Middle frontal gyrus (tissue), 1 donor: ENCODE data around the gene SMIM38.
"Not testable (repeated sequence)": the region's sequence is repeated elsewhere in the genome, so short reads cannot be mapped to it uniquely, and the experiment has no call there.

ENCODE experiments used
- DNase-seq: peaks from one replicate; pipeline ENCODE4 v3.0.0-alpha.2; 2015; ENCODE audit warnings: low spot score; ENCODE audit errors: extremely low spot score

SMIM38 gene

DNA sequence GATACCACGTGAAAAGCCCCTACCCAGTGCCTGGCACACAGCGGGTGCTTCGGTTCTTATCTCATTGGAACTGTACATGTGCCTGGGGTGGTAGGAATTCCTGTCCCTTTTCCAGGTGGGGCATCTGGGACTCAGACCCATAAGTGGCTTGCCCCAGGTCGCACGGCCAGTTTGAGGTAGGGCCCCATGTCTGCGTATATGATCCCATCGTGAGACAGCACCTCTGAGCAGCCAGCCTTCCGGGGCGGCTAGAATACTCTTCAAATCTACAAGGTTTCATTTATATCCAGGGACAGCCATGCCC is 33.5 kb upstream of the SMIM38 start:
- no peak for DNase-seq

- DNase-seq, result no peak
Measured at GRCh38 chr11:69122630-69123431, 32.9 kb upstream of the SMIM38 start.

GRCh38 chr11:69123593-69124545 is 31.9 kb upstream of the SMIM38 start:
- DNase-seq, result no peak

DNA sequence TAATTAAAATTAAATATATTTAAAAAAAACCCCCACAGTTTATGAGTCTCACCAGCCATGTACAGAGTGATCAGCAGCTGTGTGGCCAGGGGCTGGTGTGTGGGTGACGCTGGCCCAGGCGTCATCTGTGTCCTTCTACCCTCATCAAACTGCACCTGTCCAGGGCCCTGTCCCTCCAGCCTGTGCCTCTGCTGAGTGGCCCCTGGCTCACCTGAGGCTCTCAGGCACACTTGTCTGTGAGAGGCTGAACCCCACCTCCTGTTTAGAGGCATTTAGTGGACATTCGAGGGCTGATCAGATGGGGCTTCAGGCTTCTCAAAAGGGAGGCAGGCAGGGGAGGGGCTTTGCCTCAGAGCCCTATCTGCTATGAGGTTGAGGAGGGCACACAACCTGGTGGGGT is 29.9 kb upstream of the SMIM38 start:
- no peak for DNase-seq

DNA sequence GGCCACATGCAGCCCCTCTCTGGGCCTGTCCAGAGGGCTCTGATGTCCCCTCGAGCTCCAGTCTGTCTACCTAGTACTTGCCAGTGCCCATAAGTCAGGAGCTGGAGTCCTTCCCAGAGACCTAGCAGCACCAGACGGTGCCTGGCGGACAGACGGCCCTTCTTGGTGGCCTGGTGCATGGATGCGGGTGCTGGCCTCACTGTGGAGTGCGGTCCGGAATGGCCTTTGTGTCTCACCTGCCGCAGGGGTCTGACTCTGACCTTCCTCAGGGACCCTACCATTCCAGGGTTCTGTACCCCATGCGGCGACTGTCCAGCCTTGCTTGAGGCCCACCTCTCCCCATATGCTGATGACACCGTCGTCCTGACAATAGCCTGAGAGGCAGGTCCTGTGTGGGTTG is 29.4 kb upstream of the SMIM38 start:
- DNase-seq, result no peak

DNA sequence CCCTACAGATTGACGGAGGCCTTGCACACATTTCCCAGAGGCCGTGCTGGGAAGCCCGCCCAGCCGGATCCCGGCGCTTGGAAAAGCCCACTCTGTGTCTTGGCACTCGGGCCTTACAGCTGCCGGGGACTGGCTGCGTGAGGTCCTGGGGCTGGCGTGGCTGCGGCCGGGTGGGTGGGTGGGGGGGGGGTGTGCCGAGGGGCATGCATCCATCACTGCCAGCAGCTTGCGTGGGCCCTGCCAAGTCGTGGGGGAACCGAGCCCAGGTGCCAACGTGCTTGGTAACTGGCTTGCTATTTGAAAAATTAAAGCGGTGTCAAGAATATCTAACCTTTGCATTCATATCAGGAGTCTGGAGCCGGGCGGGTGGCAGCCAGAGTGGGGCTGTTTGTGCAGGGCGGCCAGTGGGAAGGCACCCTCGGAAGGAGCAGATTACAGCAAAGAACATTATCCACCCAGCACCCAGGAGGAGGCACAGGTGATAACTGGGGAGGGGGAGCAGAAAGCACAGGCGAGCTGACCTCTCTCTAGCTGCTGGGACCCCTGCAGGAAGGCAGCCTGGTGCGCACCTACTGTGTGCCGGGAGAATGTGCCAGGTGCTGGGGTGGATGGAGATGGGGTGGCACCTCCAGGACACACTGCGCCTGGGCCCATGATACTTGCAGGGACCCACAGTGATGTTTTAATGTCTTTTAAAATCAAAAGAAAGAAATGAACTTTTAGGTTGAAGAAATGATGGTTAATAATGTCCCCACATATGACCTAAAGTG is 28.5 kb upstream of the SMIM38 start:
- no peak for DNase-seq

- DNase-seq, result no peak
Measured at GRCh38 chr11:69127884-69128283, 27.9 kb upstream of the SMIM38 start.

- no peak for DNase-seq
Measured at GRCh38 chr11:69129053-69129452, 26.7 kb upstream of the SMIM38 start.

DNA sequence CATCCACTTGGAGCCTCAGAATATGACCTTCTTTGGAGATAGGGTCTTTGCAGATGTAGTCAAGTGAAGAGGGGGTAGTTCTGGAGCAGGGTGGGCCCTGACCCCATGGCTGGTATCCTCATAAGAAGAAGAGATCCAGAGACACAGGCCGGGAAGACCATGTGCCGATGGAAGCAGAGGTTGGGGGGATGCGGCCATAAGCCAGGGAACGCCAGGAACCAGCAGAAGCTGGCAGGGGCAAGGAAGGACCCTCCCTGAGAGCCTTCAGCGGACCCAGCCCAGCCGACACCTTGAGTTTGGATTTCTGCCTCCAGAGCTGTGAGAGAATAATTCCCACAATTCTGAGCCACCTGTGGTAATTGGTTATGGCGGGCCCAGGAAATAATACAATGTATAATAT is 26.1 kb upstream of the SMIM38 start:
- DNase-seq, result no peak

DNA sequence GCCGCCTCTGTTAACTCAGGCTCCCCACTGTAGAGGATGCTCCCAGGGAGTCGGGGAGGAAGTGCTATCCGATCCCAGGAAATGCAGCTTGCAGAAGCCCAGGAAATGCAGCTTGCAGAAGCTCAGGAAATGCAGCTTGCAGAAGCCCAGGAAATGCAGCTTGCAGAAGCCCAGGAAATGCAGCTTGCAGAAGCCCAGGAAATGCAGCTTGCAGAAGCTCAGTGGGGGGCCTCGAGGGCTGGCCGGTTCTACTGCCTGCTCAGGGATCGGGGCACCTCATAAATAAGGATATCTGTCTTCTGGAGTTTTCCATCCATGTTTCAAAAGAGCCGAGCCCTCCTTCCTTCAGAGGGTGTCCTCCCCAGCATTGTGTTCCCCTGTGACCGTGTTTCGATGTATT is 25.1 kb upstream of the SMIM38 start:
- no peak for DNase-seq

- no peak for DNase-seq
Measured at GRCh38 chr11:69131121-69131566, 24.6 kb upstream of the SMIM38 start.

- DNase-seq, result no peak
Measured at GRCh38 chr11:69131644-69132300, 24.0 kb upstream of the SMIM38 start.

DNA sequence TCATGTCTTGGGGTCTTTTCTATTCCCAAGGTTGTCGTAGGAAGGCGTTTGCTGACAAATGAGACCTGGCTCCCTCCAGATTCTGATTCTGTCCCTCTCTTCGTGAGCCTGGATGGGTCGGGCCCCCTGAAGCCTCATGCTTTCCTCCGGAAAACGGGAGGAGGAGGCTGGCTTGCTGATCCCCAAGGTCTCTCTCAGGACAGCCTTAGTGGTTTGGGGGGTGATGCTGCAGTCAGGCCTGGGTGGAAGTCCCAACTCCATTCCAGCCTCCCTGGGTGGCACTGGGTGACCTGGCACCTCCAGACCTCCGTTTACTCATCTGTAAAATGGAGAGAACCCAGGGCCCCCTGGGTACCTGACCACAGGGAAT is 23.4 kb upstream of the SMIM38 start:
- DNase-seq, result no peak

- DNase-seq, result no peak
Measured at GRCh38 chr11:69133251-69133650, 22.5 kb upstream of the SMIM38 start.

GRCh38 chr11:69134182-69134581 is 21.6 kb upstream of the SMIM38 start:
- not testable (repeated sequence) for DNase-seq

DNA sequence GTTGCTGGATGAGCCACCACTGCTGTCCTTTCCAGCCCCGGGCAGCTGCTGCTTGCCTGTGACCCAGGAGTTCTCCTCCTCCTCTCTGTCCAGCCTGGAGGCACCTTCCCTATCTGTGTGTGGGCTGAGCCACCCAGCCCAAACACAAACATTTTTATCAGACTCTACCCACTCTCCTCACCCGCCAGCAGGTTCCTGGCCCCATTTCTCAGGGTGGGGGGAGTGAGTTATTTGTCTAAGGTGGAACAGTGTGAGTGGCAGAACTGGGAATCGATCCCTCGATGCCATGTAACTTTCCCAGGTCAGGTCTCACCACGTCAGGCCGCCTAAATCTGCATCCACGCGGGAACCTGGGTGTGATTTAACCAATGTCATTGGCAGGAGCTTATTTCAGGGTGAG is 20.8 kb upstream of the SMIM38 start:
- DNase-seq, result no peak

GRCh38 chr11:69135420-69136363 is 20.0 kb upstream of the SMIM38 start:
- no peak for DNase-seq

- DNase-seq, result no peak
Measured at GRCh38 chr11:69136471-69136870, 19.3 kb upstream of the SMIM38 start.

- no peak for DNase-seq
Measured at GRCh38 chr11:69137151-69137844, 18.4 kb upstream of the SMIM38 start.

GRCh38 chr11:69138265-69138664 is 17.5 kb upstream of the SMIM38 start:
- DNase-seq, result no peak
